ENCODE measurements around the gene PEX11B. TPM values are rescaled to one million over a fixed set of nuclear protein-coding genes. Genes with fewer than 3 reads are reported as not detected.

The PEX11B gene
- total and polyA plus RNA-seq, 12 donors: 17.7 to 26.3 (median 23.0) TPM

DNA sequence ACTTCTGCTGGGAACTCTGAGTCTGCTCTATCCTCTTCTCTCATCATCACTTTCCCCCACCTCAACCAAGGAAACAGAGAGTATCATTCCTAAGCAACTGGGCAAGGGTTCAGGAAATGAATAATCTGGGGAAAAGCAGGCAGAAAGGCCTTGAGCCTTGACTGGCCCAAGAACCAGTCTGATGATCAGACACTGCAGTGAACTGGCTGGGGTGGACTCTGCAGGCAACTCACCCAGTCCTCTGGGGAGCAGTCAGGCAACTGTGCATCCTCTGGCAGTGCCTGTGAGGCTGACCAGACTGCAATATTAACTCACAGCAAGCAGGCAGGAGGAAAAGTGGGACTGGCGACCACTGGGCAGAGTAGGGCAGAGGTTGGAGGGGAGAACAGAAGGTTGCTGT lies 33.8 kb downstream of the PEX11B start:
- Histone ChIP-seq H3K4me3 (no peak overlapping the region), H3K9me3 (no peaks in the 10 kb centered on the region), H3K27me3 (peaks cover 0 to 12% (median 0%) of the 10 kb centered on the region in 7 donors), H3K36me3 (no peaks in the 10 kb centered on the region), H3K27ac (no peak overlapping the region), H3K4me1 (peaks cover 0 to 27% (median 9%) of the 10 kb centered on the region in 9 donors)
- no peak for ATAC-seq
- intact Hi-C loops (cut with DNase I): no loop called here
- DNase-seq: no peak
- TF ChIP-seq CTCF (IDR thresholded peaks at IDR 0.05): no peak
- 89 to 100% methylated on average over 1 of the region's 1 CpG for WGBS, 2 donors

GRCh38 chr1:145879775-145880174 lies 38.7 kb downstream of the PEX11B start:
- WGBS, 2 donors: 58 to 73% methylated on average over 5 of the region's 5 CpGs
- ATAC-seq: no peak
- Histone ChIP-seq H3K36me3 (no peaks in the 10 kb centered on the region), H3K4me3 (no peak overlapping the region), H3K27ac (no peak overlapping the region), H3K27me3 (peaks cover 0 to 7% (median 0%) of the 10 kb centered on the region in 7 donors), H3K4me1 (peaks cover 0 to 2% (median 0%) of the 10 kb centered on the region in 9 donors), H3K9me3 (no peaks in the 10 kb centered on the region)
- intact Hi-C loops (cut with DNase I): no loop called here
- DNase-seq: no peak
- TF ChIP-seq CTCF (IDR thresholded peaks at IDR 0.05): no peak

GRCh38 chr1:145878724-145879123 lies 39.8 kb downstream of the PEX11B start:
- no peaks in the 10 kb centered on the region for H3K36me3 ChIP-seq
- intact Hi-C loops (cut with DNase I): no loop called here
- H3K9me3 ChIP-seq: no peaks in the 10 kb centered on the region
- no peak for TF ChIP-seq CTCF (IDR thresholded peaks at IDR 0.05)
- H3K4me1 ChIP-seq: no peaks in the 10 kb centered on the region
- no peak overlapping the region for H3K27ac ChIP-seq
- DNase-seq: no peak
- no peak for ATAC-seq
- WGBS, 2 donors: 77 to 80% methylated on average over 2 of the region's 2 CpGs
- H3K4me3 ChIP-seq: no peak overlapping the region
- no peaks in the 10 kb centered on the region for H3K27me3 ChIP-seq

DNA sequence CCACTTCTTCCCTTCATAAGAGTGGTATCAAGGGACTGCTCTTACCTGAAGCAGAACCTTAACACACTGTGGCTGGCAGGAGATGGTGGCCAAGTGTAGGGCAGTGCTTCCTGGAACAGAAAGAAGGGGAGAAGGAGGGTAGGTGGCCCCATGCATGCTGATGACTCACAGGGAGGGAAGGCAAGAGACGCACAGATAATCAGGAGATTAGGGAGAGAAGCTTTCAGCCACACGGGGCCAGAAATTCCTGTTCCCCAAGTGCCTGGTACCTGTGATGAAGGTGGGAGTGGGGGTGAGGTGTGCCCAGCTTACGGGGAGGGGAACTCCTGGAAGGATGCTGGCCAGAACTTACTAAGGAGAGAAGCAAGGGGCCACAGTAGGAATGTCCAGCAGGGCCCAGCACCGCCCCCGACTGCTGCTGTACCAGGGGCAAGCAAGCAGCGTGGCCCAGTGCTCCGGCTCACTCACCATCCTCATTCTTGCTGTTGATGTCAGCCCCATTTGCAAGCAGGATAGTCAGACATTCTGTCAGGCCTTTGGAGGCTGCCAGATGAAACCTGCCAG lies 40.5 kb downstream of the PEX11B start:
- 75 to 84% methylated on average over 7 of the region's 7 CpGs for WGBS, 2 donors
- Histone ChIP-seq H3K27ac (no peak overlapping the region), H3K27me3 (no peaks in the 10 kb centered on the region), H3K9me3 (no peaks in the 10 kb centered on the region), H3K4me1 (peaks cover 0 to 1% (median 0%) of the 10 kb centered on the region in 9 donors), H3K36me3 (no peaks in the 10 kb centered on the region), H3K4me3 (no peak overlapping the region)
- intact Hi-C loops (cut with DNase I): no loop called here
- no peak for ATAC-seq
- DNase-seq: no peak
- TF ChIP-seq CTCF (IDR thresholded peaks at IDR 0.05): no peak

Data from heart right ventricle (tissue), 16 donors.